OCI-LY1 (cell line): ENCODE data around the gene BRD3.

Experiments
- H2AFZ ChIP-seq: fragments of 200-600 bp; sonication (generic), shearing (Covaris generic); 2 replicates; pipeline ENCODE4 v1.6.0; 2014; ENCODE audit warnings: antibody characterized with exemption, mild to moderate bottlenecking, low read length
- H3F3A ChIP-seq: fragments of 200-600 bp; sonication (generic), shearing (Covaris generic); 2 replicates; pipeline ENCODE4 v1.6.0; 2014; ENCODE audit warnings: mild to moderate bottlenecking, antibody characterized with exemption, low read length, moderate library complexity; ENCODE audit not compliant: insufficient read depth
- H3K27ac ChIP-seq: fragments of 200-600 bp; sonication (generic); 2 replicates; pipeline ENCODE4 v1.5.1; 2014; ENCODE audit warnings: low read length, mixed run types, mild to moderate bottlenecking, low read depth; ENCODE audit not compliant: poor library complexity, severe bottlenecking
- H3K27me3 ChIP-seq: fragments of 200-600 bp; sonication (generic); 2 replicates; pipeline ENCODE4 v1.6.0; 2014; ENCODE audit warnings: antibody characterized with exemption, mild to moderate bottlenecking, low read length, moderate library complexity; ENCODE audit not compliant: insufficient read depth
- H3K36me3 ChIP-seq: fragments of 200-600 bp; sonication (generic); 2 replicates; pipeline ENCODE4 v1.6.1; 2014; ENCODE audit warnings: mild to moderate bottlenecking, antibody characterized with exemption, low read length, moderate library complexity, mixed read lengths; ENCODE audit not compliant: insufficient read depth
- H3K4me1 ChIP-seq: fragments of 200-600 bp; sonication (generic); 2 replicates; pipeline ENCODE4 v1.5.1; 2014; ENCODE audit warnings: mild to moderate bottlenecking, low read length, moderate library complexity; ENCODE audit not compliant: insufficient read depth, severe bottlenecking
- H3K4me2 ChIP-seq: fragments of 200-600 bp; sonication (generic), shearing (Covaris generic); 2 replicates; pipeline ENCODE4 v1.6.1; 2014; ENCODE audit warnings: low read length
- H3K4me3 ChIP-seq: fragments of 200-600 bp; sonication (generic); 2 replicates; pipeline ENCODE4 v1.5.1; 2014; ENCODE audit warnings: low read length, low read depth, mild to moderate bottlenecking, mixed read lengths; ENCODE audit not compliant: poor library complexity, severe bottlenecking
- H3K79me2 ChIP-seq: fragments of 200-600 bp; shearing (Covaris generic); 2 replicates; pipeline ENCODE4 v1.6.1; 2016; ENCODE audit warnings: mixed run types, low read length, mixed read lengths; ENCODE audit not compliant: insufficient read depth
- H3K9ac ChIP-seq: fragments of 200-600 bp; sonication (generic), shearing (Covaris generic); 2 replicates; pipeline ENCODE4 v1.6.1; 2014; ENCODE audit warnings: mild to moderate bottlenecking, low read length, mixed read lengths
- H3K9me2 ChIP-seq: fragments of 200-600 bp; sonication (generic), shearing (Covaris generic); 2 replicates; pipeline ENCODE4 v1.6.1; 2014; ENCODE audit warnings: low read depth, mild to moderate bottlenecking, low read length, mixed read lengths
- H3K9me3 ChIP-seq: fragments of 200-600 bp; shearing (Covaris generic); 2 replicates; pipeline ENCODE4 v1.6.1; 2014; ENCODE audit warnings: low read length, mixed read lengths
- H4K20me1 ChIP-seq: fragments of 200-600 bp; sonication (generic), shearing (Covaris generic); 2 replicates; pipeline ENCODE4 v1.6.0; 2016; ENCODE audit warnings: mild to moderate bottlenecking, low read length; ENCODE audit not compliant: insufficient read depth
- CTCF ChIP-seq: fragments of 200-600 bp; sonication (generic), shearing (Covaris generic); IDR thresholded peaks from 2 replicates; pipeline ENCODE4 v1.5.1; 2017; ENCODE audit warnings: mild to moderate bottlenecking, antibody characterized with exemption, low read length, moderate library complexity, mixed read lengths
- EZH2 ChIP-seq: fragments of 200-600 bp; sonication (generic), shearing (Covaris generic); IDR thresholded peaks from 2 replicates; pipeline ENCODE4 v1.8.0; 2017; ENCODE audit warnings: borderline replicate concordance, mixed run types, mild to moderate bottlenecking, antibody characterized with exemption, low read length, moderate library complexity, mixed read lengths

The BRD3 gene

DNA sequence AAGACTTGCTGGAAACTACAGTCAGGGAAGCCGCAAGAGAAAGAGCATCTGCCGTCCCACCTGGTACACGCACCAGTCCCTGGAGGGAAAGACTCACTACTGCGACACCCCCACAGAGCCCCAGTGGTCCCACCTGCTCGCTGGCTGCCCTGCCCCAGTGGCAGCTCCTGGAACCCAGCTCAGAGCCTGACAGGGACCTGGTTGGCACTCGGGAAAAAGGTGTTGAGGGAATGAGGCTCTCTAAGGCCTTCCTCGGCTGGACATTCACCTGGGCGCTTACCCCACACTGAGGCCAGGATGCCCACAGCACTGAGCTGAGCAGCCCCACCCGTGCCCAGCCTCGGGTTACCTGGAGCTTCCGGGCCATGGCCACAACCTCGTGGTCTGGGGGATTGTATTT is 22.9 kb downstream of the BRD3 start:
- no peaks in the 10 kb centered on the region for H3K9me3 ChIP-seq
- H2AFZ ChIP-seq = no peak overlapping the region
- no peak overlapping the region for H3K4me2 ChIP-seq
- H3K27ac ChIP-seq = no peak overlapping the region
- no peaks in the 10 kb centered on the region for H3K27me3 ChIP-seq
- H3K9me2 ChIP-seq = no peaks in the 10 kb centered on the region
- H3K9ac ChIP-seq = no peak overlapping the region
- H4K20me1 ChIP-seq = no peaks in the 10 kb centered on the region
- no peaks in the 10 kb centered on the region for H3K36me3 ChIP-seq
- H3F3A ChIP-seq = no peaks in the 10 kb centered on the region
- no peaks in the 10 kb centered on the region for H3K4me1 ChIP-seq
- no peaks in the 10 kb centered on the region for H3K79me2 ChIP-seq
- TF ChIP-seq CTCF (no peak), EZH2 (no peak)
- no peak overlapping the region for H3K4me3 ChIP-seq

DNA sequence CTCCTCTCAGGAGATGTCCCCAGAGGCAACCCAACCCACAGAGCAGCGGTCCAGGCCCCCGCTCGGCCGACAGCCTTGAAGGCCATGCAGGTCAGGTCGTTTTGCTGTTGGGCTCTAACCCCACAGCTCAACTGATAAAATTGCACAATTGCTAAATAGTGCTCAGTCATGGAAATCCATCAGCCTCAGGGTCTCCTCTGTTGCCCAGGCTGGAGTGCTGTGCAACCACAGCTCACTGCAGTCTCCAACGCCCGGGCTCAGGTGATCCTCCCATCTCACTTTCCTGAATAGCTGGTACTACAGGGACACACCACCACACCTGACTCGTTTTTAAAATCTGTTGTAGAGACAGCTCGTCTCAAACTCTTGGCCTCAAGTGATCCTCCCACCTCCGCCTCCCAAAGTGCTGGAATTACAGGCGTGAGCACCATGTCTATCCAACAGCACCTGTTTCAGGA is 24.3 kb downstream of the BRD3 start:
- Histone ChIP-seq H3K9me3 (no peaks in the 10 kb centered on the region), H3K79me2 (no peaks in the 10 kb centered on the region), H3K4me1 (no peaks in the 10 kb centered on the region), H4K20me1 (no peaks in the 10 kb centered on the region), H3K4me3 (no peak overlapping the region), H3K27me3 (no peaks in the 10 kb centered on the region), H3K9me2 (no peaks in the 10 kb centered on the region), H3K36me3 (peaks cover 2% of the 10 kb centered on the region; the same call in 1 of the 2 replicates), H3K27ac (no peak overlapping the region), H3F3A (no peaks in the 10 kb centered on the region), H3K4me2 (no peak overlapping the region), H2AFZ (no peak overlapping the region), H3K9ac (no peak overlapping the region)
- TF ChIP-seq EZH2 = no peak
- no peak for TF ChIP-seq CTCF

- Histone ChIP-seq H3K36me3 (peaks cover 7% of the 10 kb centered on the region), H4K20me1 (no peaks in the 10 kb centered on the region)
These were observed 26.2 kb downstream of the BRD3 start for GRCh38 chr9:134041649-134041962.

More at GRCh38 chr9:134041649-134041962, 26.2 kb downstream of the BRD3 start:
- Histone ChIP-seq H3F3A (no peaks in the 10 kb centered on the region), H3K4me2 (no peak overlapping the region), H3K4me3 (no peak overlapping the region), H3K27me3 (no peaks in the 10 kb centered on the region), H2AFZ (no peak overlapping the region), H3K9me3 (no peaks in the 10 kb centered on the region), H3K27ac (no peak overlapping the region), H3K9ac (no peak overlapping the region), H3K9me2 (no peaks in the 10 kb centered on the region), H3K4me1 (no peaks in the 10 kb centered on the region), H3K79me2 (no peaks in the 10 kb centered on the region)
- no peak for TF ChIP-seq CTCF
- TF ChIP-seq EZH2 = no peak
